ENCODE results near the gene FAM199X.
A peak's percentile ranks its signal among the peaks of the same experiment; 100 is the strongest.

The FAM199X gene

GRCh38 chrX:104165894-104166734, at the start of gene FAM199X:
Gene FAM199X (plus strand): TSS chrX:104166453. CDS start chrX:104166786, 333 bp downstream.
- TF ChIP-seq CTCF (IDR thresholded peaks at IDR 0.05), result peak; percentile 40

- no peak for TF ChIP-seq CTCF (IDR thresholded peaks at IDR 0.05)
Observed at GRCh38 chrX:104117759-104118158, 48.5 kb upstream of the FAM199X start.

- TF ChIP-seq CTCF (IDR thresholded peaks at IDR 0.05), result no peak
Observed at GRCh38 chrX:104118765-104119164, 47.5 kb upstream of the FAM199X start.

GRCh38 chrX:104122829-104123228, 43.4 kb upstream of the FAM199X start:
- no peak for TF ChIP-seq CTCF (IDR thresholded peaks at IDR 0.05)

GRCh38 chrX:104126856-104127255, 39.4 kb upstream of the FAM199X start:
- no peak for TF ChIP-seq CTCF (IDR thresholded peaks at IDR 0.05)

- TF ChIP-seq CTCF (IDR thresholded peaks at IDR 0.05), result no peak
Observed at GRCh38 chrX:104130808-104131207, 35.4 kb upstream of the FAM199X start.

GRCh38 chrX:104134583-104135261, 31.5 kb upstream of the FAM199X start:
- TF ChIP-seq CTCF (IDR thresholded peaks at IDR 0.05), result no peak
